ENCODE data around the gene RPS15.

RPS15 gene

GRCh38 chr19:1420590-1420989, 17.6 kb upstream of the RPS15 start:
- no peak overlapping the region for H3K27ac ChIP-seq (ENCODE audit: low read length)
- TF ChIP-seq CTCF (IDR thresholded peaks at IDR 0.05; ENCODE audit: low read depth, low read length) (no peak), EZH2phosphoT487 (IDR thresholded peaks at IDR 0.05; ENCODE audit: low read depth) (no peak)
- H3K27me3 ChIP-seq (ENCODE audit: low read depth, low read length): no peaks in the 10 kb centered on the region
- H4K20me1 ChIP-seq (ENCODE audit: insufficient read depth, low read length): peaks cover 90% of the 10 kb centered on the region
- H3K9ac ChIP-seq (ENCODE audit: low read length): no peak overlapping the region
- no peak overlapping the region for H2AFZ ChIP-seq (ENCODE audit: low read depth, low read length)
- peaks cover 98% of the 10 kb centered on the region for H3K79me2 ChIP-seq (ENCODE audit: low read length)
- H3K4me1 ChIP-seq (ENCODE audit: low read length): no peaks in the 10 kb centered on the region
- no peak overlapping the region for H3K4me2 ChIP-seq (ENCODE audit: low read length)
- peaks cover 85% of the 10 kb centered on the region for H3K36me3 ChIP-seq (replicated peaks; ENCODE audit: low read depth, low read length)
- H3K9me3 ChIP-seq (ENCODE audit: insufficient read depth, low read length): no peaks in the 10 kb centered on the region
- H3K4me3 ChIP-seq (ENCODE audit: low read length): no peak overlapping the region

- Histone ChIP-seq H3K27ac (ENCODE audit: low read length) (no peak overlapping the region), H3K4me2 (ENCODE audit: low read length) (no peak overlapping the region), H3K4me1 (ENCODE audit: low read length) (no peaks in the 10 kb centered on the region), H2AFZ (ENCODE audit: low read depth, low read length) (no peak overlapping the region), H3K36me3 (replicated peaks; ENCODE audit: low read depth, low read length) (peaks cover 85% of the 10 kb centered on the region), H3K9ac (ENCODE audit: low read length) (no peak overlapping the region), H3K4me3 (ENCODE audit: low read length) (no peak overlapping the region), H3K27me3 (ENCODE audit: low read depth, low read length) (no peaks in the 10 kb centered on the region), H3K9me3 (ENCODE audit: insufficient read depth, low read length) (no peaks in the 10 kb centered on the region), H3K79me2 (ENCODE audit: low read length) (peaks cover 98% of the 10 kb centered on the region), H4K20me1 (ENCODE audit: insufficient read depth, low read length) (peaks cover 89% of the 10 kb centered on the region)
- no peak for TF ChIP-seq CTCF (IDR thresholded peaks at IDR 0.05; ENCODE audit: low read depth, low read length)
- no peak for TF ChIP-seq EZH2phosphoT487 (IDR thresholded peaks at IDR 0.05; ENCODE audit: low read depth)
Observed at GRCh38 chr19:1421218-1421957, 16.8 kb upstream of the RPS15 start.

- Histone ChIP-seq H3K9ac (ENCODE audit: low read length) (no peak overlapping the region), H3K36me3 (replicated peaks; ENCODE audit: low read depth, low read length) (peaks cover 85% of the 10 kb centered on the region), H3K27me3 (ENCODE audit: low read depth, low read length) (no peaks in the 10 kb centered on the region), H3K4me2 (ENCODE audit: low read length) (no peak overlapping the region), H2AFZ (ENCODE audit: low read depth, low read length) (no peak overlapping the region), H3K9me3 (ENCODE audit: insufficient read depth, low read length) (no peaks in the 10 kb centered on the region), H3K27ac (ENCODE audit: low read length) (no peak overlapping the region), H4K20me1 (ENCODE audit: insufficient read depth, low read length) (peaks cover 89% of the 10 kb centered on the region), H3K4me1 (ENCODE audit: low read length) (no peaks in the 10 kb centered on the region), H3K4me3 (ENCODE audit: low read length) (no peak overlapping the region), H3K79me2 (ENCODE audit: low read length) (peaks cover 98% of the 10 kb centered on the region)
- no peak for TF ChIP-seq EZH2phosphoT487 (IDR thresholded peaks at IDR 0.05; ENCODE audit: low read depth)
- TF ChIP-seq CTCF (IDR thresholded peaks at IDR 0.05; ENCODE audit: low read depth, low read length): no peak
Observed at GRCh38 chr19:1421958-1422305, 16.3 kb upstream of the RPS15 start.

GRCh38 chr19:1422360-1422759, 15.8 kb upstream of the RPS15 start:
- no peak overlapping the region for H3K9ac ChIP-seq (ENCODE audit: low read length)
- no peaks in the 10 kb centered on the region for H3K27me3 ChIP-seq (ENCODE audit: low read depth, low read length)
- no peak overlapping the region for H2AFZ ChIP-seq (ENCODE audit: low read depth, low read length)
- no peak overlapping the region for H3K4me3 ChIP-seq (ENCODE audit: low read length)
- H3K79me2 ChIP-seq (ENCODE audit: low read length): peaks cover 98% of the 10 kb centered on the region
- H3K9me3 ChIP-seq (ENCODE audit: insufficient read depth, low read length): no peaks in the 10 kb centered on the region
- H3K27ac ChIP-seq (ENCODE audit: low read length): no peak overlapping the region
- TF ChIP-seq CTCF (IDR thresholded peaks at IDR 0.05; ENCODE audit: low read depth, low read length) (no peak), EZH2phosphoT487 (IDR thresholded peaks at IDR 0.05; ENCODE audit: low read depth) (no peak)
- no peak overlapping the region for H3K4me2 ChIP-seq (ENCODE audit: low read length)
- no peaks in the 10 kb centered on the region for H3K4me1 ChIP-seq (ENCODE audit: low read length)
- H3K36me3 ChIP-seq (replicated peaks; ENCODE audit: low read depth, low read length): peaks cover 86% of the 10 kb centered on the region
- peaks cover 89% of the 10 kb centered on the region for H4K20me1 ChIP-seq (ENCODE audit: insufficient read depth, low read length)
